Middle frontal gyrus (tissue), 1 donor: ENCODE data around the gene TMEM141.
"Not testable (repeated sequence)": the region's sequence is repeated elsewhere in the genome, so short reads cannot be mapped to it uniquely, and the experiment has no call there.

Experiments
- DNase-seq: peaks from one replicate; pipeline ENCODE4 v3.0.0-alpha.2; 2015; ENCODE audit warnings: low spot score; ENCODE audit errors: extremely low spot score

TMEM141 gene

GRCh38 chr9:136794281-136794999 lies 3.3 kb downstream of the TMEM141 start:
- DNase-seq = no peak

- no peak for DNase-seq
Observed at GRCh38 chr9:136795000-136795348, 3.8 kb downstream of the TMEM141 start.

GRCh38 chr9:136796238-136796774 lies 5.2 kb downstream of the TMEM141 start, which contains the start of gene CCDC183:
Gene CCDC183 (plus strand): TSS chr9:136796338. CDS start chr9:136796398, 60 bp downstream.
- no peak for DNase-seq

- DNase-seq = not testable (repeated sequence)
Observed at GRCh38 chr9:136796775-136797347, 5.7 kb downstream of the TMEM141 start.

GRCh38 chr9:136798708-136799078 lies 7.5 kb downstream of the TMEM141 start:
- no peak for DNase-seq

GRCh38 chr9:136799079-136799853 lies 8.1 kb downstream of the TMEM141 start:
- no peak for DNase-seq

GRCh38 chr9:136799854-136800657 lies 8.9 kb downstream of the TMEM141 start:
- no peak for DNase-seq

GRCh38 chr9:136802321-136802720 lies 11.2 kb downstream of the TMEM141 start:
- no peak for DNase-seq

- DNase-seq = not testable (repeated sequence)
Observed at GRCh38 chr9:136803009-136803550, 11.9 kb downstream of the TMEM141 start.

- no peak for DNase-seq
Observed at GRCh38 chr9:136803551-136804508, 12.7 kb downstream of the TMEM141 start.

- no peak for DNase-seq
Observed at GRCh38 chr9:136804509-136805206, 13.5 kb downstream of the TMEM141 start.

- no peak for DNase-seq
Observed at GRCh38 chr9:136805207-136805740, 14.1 kb downstream of the TMEM141 start.

GRCh38 chr9:136806067-136806466 lies 14.9 kb downstream of the TMEM141 start:
- DNase-seq = no peak

- no peak for DNase-seq
Observed at GRCh38 chr9:136806631-136807201, 15.6 kb downstream of the TMEM141 start.

- no peak for DNase-seq
Observed at GRCh38 chr9:136807281-136808074, 16.3 kb downstream of the TMEM141 start, which contains the start of gene RABL6. Gene RABL6 (plus strand): TSS chr9:136807948. CDS start chr9:136808197, 249 bp downstream.

- DNase-seq = no peak
Observed at GRCh38 chr9:136808075-136808805, 17.1 kb downstream of the TMEM141 start.

- DNase-seq = no peak
Observed at GRCh38 chr9:136808806-136809158, 17.6 kb downstream of the TMEM141 start.
